ENCODE measurements around the gene FRY.

GRCh38 chr13:32113532-32113931, 82.0 kb downstream of the FRY start:
- TF ChIP-seq CTCF (IDR thresholded peaks at IDR 0.05) (no peak), EZH2 (IDR thresholded peaks at IDR 0.05; ENCODE audit: borderline replicate concordance, insufficient read depth, low read depth, low read length, poor library complexity, severe bottlenecking) (no peak)

Data from B cell (primary cell).